Erythroblast (primary cell): ENCODE data around the gene SPATA20.

Experiments used
- GATA1 ChIP-seq: IDR thresholded peaks from 2 replicates; pipeline ENCODE4 v1.6.1; 2011; ENCODE audit warnings: low read depth, mild to moderate bottlenecking, control low read depth, low read length, moderate library complexity
- POLR2A ChIP-seq: IDR thresholded peaks from 2 replicates; pipeline ENCODE4 v1.6.1; 2011; ENCODE audit warnings: mild to moderate bottlenecking, low read length

- TF ChIP-seq POLR2A (no peak), GATA1 (no peak)
Measured at GRCh38 chr17:50560931-50561745, 14.2 kb downstream of the SPATA20 start.
